ENCODE results near the gene NKPD1. TPM values are rescaled to one million over a fixed set of nuclear protein-coding genes. Genes with fewer than 3 reads are reported as not detected.

The NKPD1 gene
- total and polyA plus RNA-seq, 10 of the 15 experiments (the other 5 are each of a cell fraction or from before 2014, with no cell fraction given): 0.05 to 0.18 (median 0.06) TPM; not detected in 7

DNA sequence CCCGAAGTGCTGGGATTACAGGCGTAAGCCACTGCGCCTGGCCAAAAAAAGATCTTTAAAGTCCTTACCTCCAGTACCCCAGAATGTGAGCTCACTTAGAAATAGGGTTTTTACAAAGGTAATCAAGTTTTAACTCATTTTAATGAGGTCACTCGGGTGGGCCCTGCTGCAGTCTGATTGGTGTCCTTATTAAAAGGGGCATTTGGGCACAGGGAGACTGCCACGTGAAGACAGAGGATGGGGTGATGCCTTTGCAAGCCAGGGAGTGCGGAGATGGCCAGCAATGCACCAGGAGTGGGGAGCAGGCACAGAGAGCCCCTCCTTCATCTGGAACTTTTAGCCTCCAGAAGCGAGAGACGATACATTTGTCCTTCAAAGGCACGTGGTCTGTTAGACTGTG is 11.7 kb downstream of the NKPD1 start:
- Histone ChIP-seq H3K36me3 (ENCODE audit: control insufficient read depth in 2 of 2, insufficient read depth in 2 of 2, low read length in 1 of 2) (peaks cover 0 to 14% of the 10 kb centered on the region in 2 experiments; a peak in 3 of 4 replicates), H3K27me3 (replicated peaks in 1 of 2; ENCODE audit: control insufficient read depth in 2 of 2, insufficient read depth in 2 of 2, low read length in 1 of 2) (peaks cover 5 to 9% of the 10 kb centered on the region in 2 experiments; a peak in 3 of 4 replicates), H2AFZ (ENCODE audit: control insufficient read depth, low read depth, low read length) (no peak overlapping the region), H3K27ac (ENCODE audit: control insufficient read depth, insufficient read depth) (no peak overlapping the region), H3K4me2 (ENCODE audit: control insufficient read depth, insufficient read depth) (no peak overlapping the region), H3K9ac (ENCODE audit: control insufficient read depth, insufficient read depth, low read length) (no peak overlapping the region), H3K79me2 (ENCODE audit: control insufficient read depth, insufficient read depth, low read length) (no peaks in the 10 kb centered on the region), H3K9me3 (replicated peaks; ENCODE audit: control insufficient read depth, insufficient read depth, low read length) (no peaks in the 10 kb centered on the region; the same call in 2 of the 3 replicates), H4K20me1 (ENCODE audit: control insufficient read depth, insufficient read depth) (no peaks in the 10 kb centered on the region), H3K4me3 (no peak overlapping the region), H3K4me1 (ENCODE audit: control insufficient read depth, insufficient read depth, low read length) (peaks cover 14% of the 10 kb centered on the region)
- CTCF ChIA-PET: interaction anchor here (1.0 to 1.6 kb wide), 3 partner anchors 16 to 186 kb away, joined by 3 to 4 read pairs (median 3); no protein-coding TSS in a partner anchor
- TF ChIP-seq JUNB (IDR thresholded peaks at IDR 0.05): no peak
- TF ChIP-seq IKZF2 (IDR thresholded peaks at IDR 0.05): no peak
- TF ChIP-seq SRF (IDR thresholded peaks at IDR 0.05; ENCODE audit: low read depth in 2 of 2, low read length in 2 of 2): no peak
- TF ChIP-seq, protein P1, sequence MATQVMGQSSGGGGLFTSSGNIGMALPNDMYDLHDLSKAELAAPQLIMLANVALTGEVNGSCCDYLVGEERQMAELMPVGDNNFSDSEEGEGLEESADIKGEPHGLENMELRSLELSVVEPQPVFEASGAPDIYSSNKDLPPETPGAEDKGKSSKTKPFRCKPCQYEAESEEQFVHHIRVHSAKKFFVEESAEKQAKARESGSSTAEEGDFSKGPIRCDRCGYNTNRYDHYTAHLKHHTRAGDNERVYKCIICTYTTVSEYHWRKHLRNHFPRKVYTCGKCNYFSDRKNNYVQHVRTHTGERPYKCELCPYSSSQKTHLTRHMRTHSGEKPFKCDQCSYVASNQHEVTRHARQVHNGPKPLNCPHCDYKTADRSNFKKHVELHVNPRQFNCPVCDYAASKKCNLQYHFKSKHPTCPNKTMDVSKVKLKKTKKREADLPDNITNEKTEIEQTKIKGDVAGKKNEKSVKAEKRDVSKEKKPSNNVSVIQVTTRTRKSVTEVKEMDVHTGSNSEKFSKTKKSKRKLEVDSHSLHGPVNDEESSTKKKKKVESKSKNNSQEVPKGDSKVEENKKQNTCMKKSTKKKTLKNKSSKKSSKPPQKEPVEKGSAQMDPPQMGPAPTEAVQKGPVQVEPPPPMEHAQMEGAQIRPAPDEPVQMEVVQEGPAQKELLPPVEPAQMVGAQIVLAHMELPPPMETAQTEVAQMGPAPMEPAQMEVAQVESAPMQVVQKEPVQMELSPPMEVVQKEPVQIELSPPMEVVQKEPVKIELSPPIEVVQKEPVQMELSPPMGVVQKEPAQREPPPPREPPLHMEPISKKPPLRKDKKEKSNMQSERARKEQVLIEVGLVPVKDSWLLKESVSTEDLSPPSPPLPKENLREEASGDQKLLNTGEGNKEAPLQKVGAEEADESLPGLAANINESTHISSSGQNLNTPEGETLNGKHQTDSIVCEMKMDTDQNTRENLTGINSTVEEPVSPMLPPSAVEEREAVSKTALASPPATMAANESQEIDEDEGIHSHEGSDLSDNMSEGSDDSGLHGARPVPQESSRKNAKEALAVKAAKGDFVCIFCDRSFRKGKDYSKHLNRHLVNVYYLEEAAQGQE (IDR thresholded peaks at IDR 0.05; ENCODE audit: low read depth, low read length): no peak
- TF ChIP-seq, protein P2, sequence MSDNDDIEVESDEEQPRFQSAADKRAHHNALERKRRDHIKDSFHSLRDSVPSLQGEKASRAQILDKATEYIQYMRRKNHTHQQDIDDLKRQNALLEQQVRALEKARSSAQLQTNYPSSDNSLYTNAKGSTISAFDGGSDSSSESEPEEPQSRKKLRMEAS (IDR thresholded peaks at IDR 0.05; ENCODE audit: low read depth, low read length): no peak
- no peak for TF ChIP-seq CREB1 (IDR thresholded peaks at IDR 0.05; ENCODE audit: low read depth)
- no peak for TF ChIP-seq SPI1 (IDR thresholded peaks at IDR 0.05; ENCODE audit: borderline replicate concordance, insufficient read depth, low read depth, low read length)
- TF ChIP-seq, protein P3, sequence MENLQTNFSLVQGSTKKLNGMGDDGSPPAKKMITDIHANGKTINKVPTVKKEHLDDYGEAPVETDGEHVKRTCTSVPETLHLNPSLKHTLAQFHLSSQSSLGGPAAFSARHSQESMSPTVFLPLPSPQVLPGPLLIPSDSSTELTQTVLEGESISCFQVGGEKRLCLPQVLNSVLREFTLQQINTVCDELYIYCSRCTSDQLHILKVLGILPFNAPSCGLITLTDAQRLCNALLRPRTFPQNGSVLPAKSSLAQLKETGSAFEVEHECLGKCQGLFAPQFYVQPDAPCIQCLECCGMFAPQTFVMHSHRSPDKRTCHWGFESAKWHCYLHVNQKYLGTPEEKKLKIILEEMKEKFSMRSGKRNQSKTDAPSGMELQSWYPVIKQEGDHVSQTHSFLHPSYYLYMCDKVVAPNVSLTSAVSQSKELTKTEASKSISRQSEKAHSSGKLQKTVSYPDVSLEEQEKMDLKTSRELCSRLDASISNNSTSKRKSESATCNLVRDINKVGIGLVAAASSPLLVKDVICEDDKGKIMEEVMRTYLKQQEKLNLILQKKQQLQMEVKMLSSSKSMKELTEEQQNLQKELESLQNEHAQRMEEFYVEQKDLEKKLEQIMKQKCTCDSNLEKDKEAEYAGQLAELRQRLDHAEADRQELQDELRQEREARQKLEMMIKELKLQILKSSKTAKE (IDR thresholded peaks at IDR 0.05; ENCODE audit: low read depth, poor library complexity, severe bottlenecking): no peak
- no peak for TF ChIP-seq JUND (IDR thresholded peaks at IDR 0.05; ENCODE audit: low read depth, low read length)
- no peak for TF ChIP-seq PAX8 (IDR thresholded peaks at IDR 0.05)
- TF ChIP-seq NR2F1 (conservative IDR thresholded peaks at IDR 0.05): no peak
- no peak for TF ChIP-seq BHLHE40 (IDR thresholded peaks at IDR 0.05; ENCODE audit: borderline replicate concordance in 1 of 2, low read depth in 2 of 2, low read length in 1 of 2)
- TF ChIP-seq RUNX3 (IDR thresholded peaks at IDR 0.05; ENCODE audit: low read length): no peak
- SMC1A ChIA-PET (ENCODE audit: uncharacterized antibody, unreplicated experiment): interaction anchor here (1.0 kb wide), 1 partner anchor 89 kb away, joined by 3 read pairs; no protein-coding TSS in a partner anchor
- intact Hi-C loops (cut with micrococcal nuclease; ENCODE audit: unreplicated experiment) (no loop called here), in situ Hi-C loops (cut with MboI) (no loop called here)
- BruUV-seq (replicated peaks): no TSS peak
- FAIRE-seq: no peak
- 76% methylated on average over 9 of the region's 9 CpGs for WGBS (ENCODE audit: insufficient coverage, insufficient replicate concordance, low lambda C conversion rate, missing lambda C conversion rate)
- POLR2A ChIA-PET: no interaction called here
- ATAC-seq: no peak
- RAD21 ChIA-PET (ENCODE audit: unreplicated experiment): no interaction called here
- DNase-seq (ENCODE audit: low read depth, low spot score): no peak
